ENCODE measurements around the gene UBE2I. TPM values are rescaled to one million over a fixed set of nuclear protein-coding genes. Genes with fewer than 3 reads are reported as not detected.

UBE2I gene
- total RNA-seq, 1 experiment from 2014 or later = 120 TPM

- DNase-seq (ENCODE audit: extremely low read depth, low read depth) = no peak
Observed at GRCh38 chr16:1277151-1277598, 32.3 kb upstream of the UBE2I start.

DNA sequence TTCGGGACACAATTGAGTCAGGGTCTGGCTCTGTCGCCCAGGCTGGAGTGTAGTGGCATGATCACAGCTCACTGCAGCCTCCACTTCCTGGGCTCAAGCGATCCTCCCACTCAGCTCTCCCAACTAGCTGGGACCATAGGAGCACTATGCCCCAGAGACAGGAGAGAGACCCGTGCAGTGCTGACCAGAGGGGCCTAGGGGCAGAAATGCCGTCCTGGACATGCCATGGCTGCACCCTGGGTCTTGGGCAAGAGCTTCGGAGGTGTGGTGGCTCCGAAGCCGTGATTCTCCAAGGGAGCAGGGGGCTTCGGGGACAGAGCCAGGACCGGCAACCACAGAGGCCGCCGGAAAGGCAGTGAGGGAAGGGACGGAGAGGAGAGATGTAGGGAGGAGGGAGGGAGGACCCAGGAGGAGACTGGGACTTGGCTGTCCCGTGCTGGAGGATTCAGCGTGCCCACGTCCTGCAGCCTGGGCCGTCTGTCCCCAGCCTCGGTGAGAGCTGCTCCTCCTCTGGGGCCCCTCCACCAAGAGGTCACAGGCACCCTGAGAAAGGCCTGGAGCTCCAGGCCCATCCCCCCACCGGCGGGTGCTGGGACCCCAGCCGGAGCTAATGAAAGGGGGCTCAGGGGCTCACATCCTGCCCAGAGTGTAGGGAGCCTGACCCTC lies 31.7 kb upstream of the UBE2I start:
- no peak for DNase-seq (ENCODE audit: extremely low read depth, low read depth)

- DNase-seq (ENCODE audit: extremely low read depth, low read depth) = no peak
Observed at GRCh38 chr16:1278477-1278876, 31.0 kb upstream of the UBE2I start.

DNA sequence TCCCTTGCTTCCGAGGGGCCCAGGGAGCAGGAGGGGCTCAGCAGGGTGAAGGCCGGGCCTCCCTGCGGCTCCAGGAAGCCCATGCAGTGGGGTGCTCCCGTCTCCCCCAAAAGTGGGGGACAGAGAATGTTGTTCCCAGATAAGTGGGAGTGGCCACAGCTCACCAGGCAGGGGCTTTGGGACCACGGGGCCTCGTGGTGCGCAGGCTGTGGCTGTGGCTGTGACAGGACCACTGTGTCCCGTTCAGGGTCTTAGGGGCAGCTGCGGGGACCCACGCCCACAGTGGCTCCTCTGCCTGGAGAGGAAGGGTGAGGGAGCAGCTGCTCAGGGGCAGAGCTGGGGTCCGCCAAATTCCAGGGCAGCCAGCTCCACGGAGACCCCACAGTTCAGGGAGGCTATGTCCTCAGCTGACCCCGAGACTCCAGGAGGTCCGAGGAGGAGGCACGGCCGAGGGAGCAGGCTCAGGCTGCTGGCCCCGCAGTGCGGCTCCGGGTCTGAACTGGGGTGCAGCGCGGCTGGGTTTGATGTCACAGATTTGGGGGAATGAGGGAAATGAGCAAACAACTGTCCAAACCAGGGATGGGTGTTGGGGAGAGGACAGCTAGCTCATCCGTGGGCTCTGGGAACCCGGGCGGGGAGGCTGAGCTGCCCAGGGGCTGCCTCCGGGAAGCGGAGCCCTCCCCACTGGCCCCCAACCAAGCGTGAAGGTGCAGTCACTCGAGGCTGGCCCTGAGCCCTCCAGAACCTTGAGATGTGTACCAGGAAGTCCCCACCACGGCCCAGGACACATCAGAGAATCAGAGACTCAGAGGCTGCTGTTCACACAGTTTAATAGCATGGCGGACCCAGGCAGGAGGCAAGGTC lies 30.1 kb upstream of the UBE2I start:
- no peak for DNase-seq (ENCODE audit: extremely low read depth, low read depth)

DNA sequence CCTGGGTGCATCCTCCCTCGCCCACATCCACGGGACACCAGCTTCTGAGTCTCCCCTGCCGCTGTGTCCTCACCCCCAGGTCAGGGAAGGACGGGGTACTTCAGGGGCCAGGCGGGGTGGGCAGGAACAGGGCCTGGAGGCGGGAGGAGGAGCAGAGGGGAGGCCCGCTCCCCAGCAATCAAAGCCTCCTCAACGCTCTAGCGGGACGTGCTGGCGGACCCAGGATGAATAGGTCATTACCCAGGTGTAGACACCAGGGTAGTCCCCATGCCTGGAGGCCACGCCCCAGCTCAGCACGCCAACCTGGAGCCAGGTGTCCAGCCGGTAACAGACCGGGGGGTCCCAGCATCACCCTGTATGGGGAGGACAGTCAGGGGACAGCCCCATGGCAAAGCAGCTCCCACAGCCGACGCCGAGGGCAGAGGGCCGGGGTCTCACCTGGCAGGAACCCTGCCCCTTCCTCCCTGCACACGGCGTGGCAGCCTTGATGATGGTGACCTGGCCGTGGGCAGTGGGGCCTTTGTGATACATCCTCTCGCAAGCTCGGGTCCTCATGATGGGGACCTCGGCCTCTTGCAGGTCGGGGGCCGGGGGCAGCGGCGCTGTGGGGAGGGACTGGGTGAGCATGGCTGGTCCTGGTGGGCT lies 29.4 kb upstream of the UBE2I start:
- DNase-seq (ENCODE audit: extremely low read depth, low read depth) = no peak

GRCh38 chr16:1280783-1281182 lies 28.7 kb upstream of the UBE2I start:
- no peak for DNase-seq (ENCODE audit: extremely low read depth, low read depth)

DNA sequence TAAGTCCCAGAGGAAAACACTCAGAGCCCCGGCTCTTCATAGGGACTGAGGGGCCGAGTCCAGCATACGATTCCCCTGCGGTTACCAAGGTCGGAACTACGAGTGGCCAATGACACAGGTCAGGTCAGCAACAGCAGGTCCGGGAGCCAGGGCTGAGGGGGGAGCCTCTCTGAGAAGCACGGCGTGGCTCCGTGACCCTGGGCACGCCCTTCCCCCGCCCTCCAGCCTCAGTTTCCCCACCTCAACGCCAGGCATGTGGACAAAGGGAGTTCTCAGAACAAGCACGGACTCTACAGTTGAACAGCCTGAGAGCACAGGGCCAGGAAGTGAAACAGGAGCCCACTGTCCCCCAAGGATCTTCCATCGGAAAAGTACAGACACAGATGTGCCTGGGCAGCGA lies 27.9 kb upstream of the UBE2I start:
- DNase-seq (ENCODE audit: extremely low read depth, low read depth) = no peak

GRCh38 chr16:1282324-1282973 lies 27.0 kb upstream of the UBE2I start:
- DNase-seq (ENCODE audit: extremely low read depth, low read depth) = no peak

DNA sequence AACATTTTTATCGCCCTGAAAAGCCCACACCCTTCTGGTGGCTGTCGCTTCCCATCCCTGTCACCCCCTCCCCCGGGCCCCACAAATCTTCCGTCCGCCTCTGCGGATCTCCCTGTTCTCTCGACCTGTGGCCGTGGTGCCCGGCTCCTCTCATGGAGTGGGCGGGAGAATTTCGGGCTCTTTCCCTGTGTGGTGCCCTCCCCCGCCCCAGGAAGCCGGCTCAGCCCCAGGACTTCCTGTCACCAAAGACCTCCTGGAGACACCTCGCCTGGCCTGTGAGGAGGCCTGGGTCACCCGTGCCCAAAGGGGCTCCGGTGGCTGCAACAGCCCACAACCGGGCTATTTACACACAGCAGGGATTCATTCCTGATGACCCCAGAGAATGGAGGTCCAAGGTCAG lies 26.1 kb upstream of the UBE2I start:
- DNase-seq (ENCODE audit: extremely low read depth, low read depth) = no peak

DNA sequence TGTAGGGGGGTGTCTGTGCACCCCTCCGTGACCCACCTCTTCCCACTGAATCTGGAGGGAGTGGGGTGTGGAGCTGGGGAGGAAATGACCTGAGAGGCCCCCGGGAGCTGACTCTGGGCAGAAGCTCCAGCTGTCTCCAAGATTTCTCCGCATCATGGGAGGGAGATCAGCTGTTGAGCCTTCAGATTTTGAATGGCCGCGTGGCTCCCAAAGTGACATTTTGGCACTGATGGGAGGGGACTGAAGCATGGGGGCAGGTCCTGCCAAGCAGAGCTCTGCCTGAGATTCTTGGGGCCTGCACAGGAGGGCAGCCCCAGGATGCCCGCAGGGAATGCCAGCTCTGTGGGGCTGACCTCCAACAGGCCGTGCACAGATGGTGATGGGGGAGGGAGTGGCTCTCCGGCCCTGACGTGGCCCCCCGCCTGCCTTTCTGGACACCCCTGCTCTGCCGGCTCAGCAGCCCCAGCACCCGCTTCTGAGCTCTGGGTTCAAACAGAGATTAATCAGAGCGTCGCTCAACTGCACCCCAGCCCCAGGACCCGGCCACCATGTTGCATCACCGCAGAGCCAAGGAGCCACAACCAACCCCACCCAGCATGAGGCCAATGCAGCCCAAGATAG lies 25.3 kb upstream of the UBE2I start:
- DNase-seq (ENCODE audit: extremely low read depth, low read depth) = no peak

- DNase-seq (ENCODE audit: extremely low read depth, low read depth) = no peak
Observed at GRCh38 chr16:1285669-1286512, 23.5 kb upstream of the UBE2I start.

DNA sequence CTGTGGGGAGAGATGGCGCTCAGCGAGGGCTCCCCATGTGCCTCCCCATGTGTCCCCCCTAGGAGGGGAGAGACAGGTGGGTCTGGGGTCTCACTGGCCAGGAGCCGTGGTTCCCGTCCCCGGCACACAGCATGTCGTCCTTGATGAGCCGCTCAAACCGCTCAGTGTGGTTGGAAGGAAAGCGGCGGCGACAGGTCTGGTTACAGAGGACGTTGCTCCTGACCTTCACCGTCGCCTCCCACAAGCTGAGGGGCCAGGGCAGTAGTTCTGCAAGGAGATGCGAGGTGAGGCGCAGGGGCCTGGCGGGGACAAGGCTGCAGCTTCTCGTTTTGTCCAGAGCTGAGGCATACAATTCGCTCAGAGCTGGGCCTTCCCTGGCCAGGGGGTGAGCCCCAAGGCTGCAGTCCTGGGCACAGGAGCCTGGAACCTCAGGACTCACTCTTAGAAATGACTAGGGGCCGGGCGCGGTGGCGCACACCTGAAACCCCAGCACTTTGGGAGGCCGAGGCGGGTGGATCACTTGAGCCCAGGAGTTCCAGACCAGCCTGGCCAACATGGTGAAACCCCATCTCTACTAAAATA lies 22.8 kb upstream of the UBE2I start:
- no peak for DNase-seq (ENCODE audit: extremely low read depth, low read depth)

GRCh38 chr16:1287982-1288670 lies 21.3 kb upstream of the UBE2I start:
- DNase-seq (ENCODE audit: extremely low read depth, low read depth) = no peak

- DNase-seq (ENCODE audit: extremely low read depth, low read depth) = no peak
Observed at GRCh38 chr16:1288813-1289476, 20.5 kb upstream of the UBE2I start.

DNA sequence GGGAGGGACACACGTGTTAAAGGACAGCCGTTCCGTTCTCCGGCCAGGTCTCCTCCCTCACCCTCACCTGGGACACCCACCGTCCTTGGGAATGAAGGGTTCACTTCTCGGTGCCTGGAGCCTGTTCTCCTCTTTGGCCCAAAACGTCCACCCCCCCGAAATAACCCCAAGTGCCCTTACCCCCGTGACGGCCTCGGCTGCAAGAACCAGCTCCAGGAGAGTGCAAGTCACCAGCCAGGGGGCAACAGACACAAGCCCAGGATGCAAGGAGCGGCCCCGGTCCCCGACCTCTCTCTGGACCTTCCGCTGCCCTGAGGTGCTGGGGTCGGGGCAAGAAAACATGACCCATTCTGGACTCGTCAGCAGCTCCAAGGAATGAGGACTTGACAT lies 20.0 kb upstream of the UBE2I start:
- no peak for DNase-seq (ENCODE audit: extremely low read depth, low read depth)

- no peak for DNase-seq (ENCODE audit: extremely low read depth, low read depth)
Observed at GRCh38 chr16:1290063-1290501, 19.4 kb upstream of the UBE2I start.

- DNase-seq (ENCODE audit: extremely low read depth, low read depth) = no peak
Observed at GRCh38 chr16:1290860-1291575, 18.4 kb upstream of the UBE2I start.

- no peak for DNase-seq (ENCODE audit: extremely low read depth, low read depth)
Observed at GRCh38 chr16:1291576-1291974, 17.9 kb upstream of the UBE2I start.
